GM10847 (cell line): ENCODE measurements around the gene BICD1.

Source experiments
- POLR2A ChIP-seq: IDR thresholded peaks from 2 replicates; pipeline ENCODE4 v1.6.1; 2011; ENCODE audit not compliant: insufficient read length; ENCODE audit errors: extremely low read depth

BICD1 gene

DNA sequence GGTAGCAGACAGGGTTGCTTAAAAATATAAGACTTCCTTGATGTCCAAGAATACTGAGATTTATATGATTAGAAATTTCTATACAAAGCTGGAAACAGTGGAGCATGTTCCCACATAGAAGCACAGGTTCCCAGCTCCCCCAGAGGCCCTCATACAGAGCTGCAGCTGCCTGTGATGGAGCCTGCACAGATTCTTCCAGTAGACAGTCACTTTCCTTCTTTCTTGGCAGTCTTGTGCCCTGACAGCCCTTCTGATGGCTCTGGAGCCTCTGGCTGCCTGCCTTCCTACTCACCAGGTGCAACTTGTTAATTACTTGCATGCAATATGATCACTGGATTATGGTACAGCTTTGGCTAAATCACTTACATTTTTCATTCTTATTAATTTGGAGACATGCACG is 44.4 kb downstream of the BICD1 start:
- no peak for TF ChIP-seq POLR2A

DNA sequence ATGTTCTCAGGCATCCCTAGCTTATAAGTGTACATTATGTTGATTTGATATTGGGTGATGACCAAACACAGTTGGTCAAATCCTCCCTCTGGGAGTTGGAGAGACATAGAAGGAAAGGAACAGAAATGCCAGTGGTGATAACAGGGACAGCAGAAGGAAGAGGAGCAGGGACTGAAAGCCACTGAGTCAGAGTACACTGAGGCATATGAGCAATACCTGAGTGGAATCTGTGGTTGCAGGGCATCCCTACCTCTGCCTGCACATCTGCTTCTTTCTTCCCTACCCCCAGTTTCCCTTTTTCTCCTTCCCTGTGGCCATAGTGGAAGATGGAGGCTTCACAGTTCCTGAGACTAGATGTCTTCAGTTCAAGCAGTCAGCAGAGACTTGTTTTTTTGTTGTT is 44.9 kb downstream of the BICD1 start:
- TF ChIP-seq POLR2A = no peak

DNA sequence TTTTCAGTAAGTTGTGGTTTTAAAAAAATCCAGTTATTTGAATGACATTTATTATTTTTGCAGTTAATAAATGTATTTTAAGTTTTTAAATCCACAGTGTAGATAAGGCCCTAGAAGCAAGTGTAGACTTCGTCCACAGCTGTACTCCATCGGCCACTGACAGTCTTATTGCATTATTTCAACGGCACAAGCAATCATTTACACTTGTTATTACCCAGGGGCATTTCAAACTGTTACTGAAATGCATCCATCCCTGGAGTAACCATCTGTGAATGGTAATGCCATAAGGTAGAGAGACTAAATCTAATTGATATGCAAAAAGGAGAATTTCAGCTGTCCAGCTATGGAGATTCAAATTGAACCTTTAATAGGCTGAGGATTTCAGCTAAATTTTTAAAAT is 48.4 kb downstream of the BICD1 start:
- no peak for TF ChIP-seq POLR2A

DNA sequence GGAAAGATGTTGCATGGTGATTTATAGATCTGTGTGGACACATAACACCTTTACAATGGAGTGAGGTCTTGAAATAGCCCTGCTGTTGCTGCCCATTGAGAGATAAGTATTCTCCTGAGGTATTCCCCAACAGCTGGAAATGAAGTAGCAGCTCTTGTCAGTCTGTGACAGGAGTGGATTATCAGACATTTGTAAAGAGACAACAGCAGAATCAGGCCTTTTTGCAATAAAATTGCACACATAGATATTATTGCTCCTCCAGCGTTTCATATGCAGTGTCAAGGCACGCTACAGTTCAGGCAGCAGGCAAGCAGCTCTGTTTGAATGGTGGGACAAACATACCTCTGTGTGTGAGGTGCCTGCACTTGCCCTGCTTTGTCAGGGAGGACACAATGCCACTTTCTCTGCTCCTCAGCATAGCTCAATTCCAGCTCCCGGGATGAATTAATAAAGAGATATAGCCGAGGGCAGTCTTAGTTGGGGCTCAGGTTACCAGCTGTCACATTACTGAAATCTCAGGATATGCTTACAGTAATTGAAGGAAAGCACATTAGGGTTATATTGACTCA is 49.4 kb downstream of the BICD1 start:
- TF ChIP-seq POLR2A = no peak

DNA sequence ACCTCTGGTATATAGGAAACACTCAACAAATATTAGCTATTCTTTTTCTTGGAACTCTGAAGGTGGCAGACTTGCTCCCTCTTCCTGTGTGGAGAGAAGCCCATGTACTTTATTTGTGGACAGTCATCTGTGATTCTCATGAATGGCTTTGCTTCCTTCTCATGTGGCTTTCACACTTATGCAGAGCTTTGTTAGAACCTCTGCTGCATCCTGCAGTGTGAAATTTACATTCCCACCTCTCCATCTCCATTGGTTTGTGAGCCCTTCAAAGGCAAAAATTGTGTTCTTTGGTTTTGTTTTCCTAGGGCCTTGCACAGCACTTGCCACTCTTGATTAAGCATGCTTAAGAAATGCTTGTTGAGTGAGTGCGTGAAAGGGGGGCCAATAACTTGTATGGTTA is 51.9 kb downstream of the BICD1 start:
- no peak for TF ChIP-seq POLR2A

DNA sequence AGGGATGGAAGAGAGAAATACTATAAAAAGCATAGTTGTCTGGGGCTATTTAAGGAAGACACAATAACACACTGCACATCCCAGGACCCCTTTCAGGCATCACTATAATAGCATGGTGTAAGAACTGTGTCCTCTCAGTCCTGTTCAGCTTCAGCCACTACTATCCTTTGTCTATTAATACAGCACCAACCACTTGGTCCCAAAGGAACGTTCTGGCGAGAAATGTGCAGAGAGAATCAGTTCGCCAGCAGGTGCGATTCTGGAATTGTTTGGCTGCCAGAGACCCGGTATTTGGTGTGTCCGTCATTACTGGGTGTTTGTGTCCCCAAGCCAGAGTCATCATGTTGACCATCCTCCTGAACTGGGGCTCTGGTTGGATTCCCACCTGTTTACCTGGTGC is 52.7 kb downstream of the BICD1 start:
- no peak for TF ChIP-seq POLR2A

DNA sequence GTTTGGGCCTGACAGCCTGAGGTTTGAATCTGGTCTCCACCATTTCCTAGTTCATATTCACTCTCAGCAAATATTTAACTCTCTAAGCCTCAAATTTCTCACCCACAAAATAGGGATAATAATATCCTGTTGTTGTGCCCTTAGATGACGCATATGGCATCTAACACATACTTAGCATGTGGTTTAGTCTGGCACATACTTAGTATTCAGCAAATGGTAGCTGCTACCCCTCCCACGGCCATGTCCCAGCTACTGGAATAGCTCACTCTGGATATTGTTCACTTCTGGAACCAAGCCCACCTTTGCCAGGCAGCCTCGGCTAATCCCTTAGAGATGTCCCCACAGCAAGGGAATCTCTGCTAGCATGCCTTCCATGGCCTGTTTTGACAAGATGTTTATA is 53.3 kb downstream of the BICD1 start:
- no peak for TF ChIP-seq POLR2A

DNA sequence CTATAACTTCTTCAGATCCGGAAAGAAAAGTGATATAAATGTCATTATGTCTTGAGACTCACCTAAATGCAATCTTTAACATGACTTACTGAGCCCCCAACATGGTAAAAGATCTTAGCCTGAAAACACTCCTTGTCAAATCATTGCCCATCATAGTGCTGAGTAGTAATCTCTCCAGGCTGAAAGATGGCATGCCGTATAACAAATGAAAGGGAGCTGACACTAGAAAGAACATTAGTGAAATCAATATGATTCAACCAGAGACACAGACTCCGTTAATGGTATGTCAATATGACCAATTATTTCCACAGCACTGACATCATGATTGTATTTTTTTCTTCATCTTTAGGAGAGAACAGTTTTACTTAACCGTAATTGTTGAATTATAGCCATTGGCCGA is 54.4 kb downstream of the BICD1 start:
- no peak for TF ChIP-seq POLR2A

DNA sequence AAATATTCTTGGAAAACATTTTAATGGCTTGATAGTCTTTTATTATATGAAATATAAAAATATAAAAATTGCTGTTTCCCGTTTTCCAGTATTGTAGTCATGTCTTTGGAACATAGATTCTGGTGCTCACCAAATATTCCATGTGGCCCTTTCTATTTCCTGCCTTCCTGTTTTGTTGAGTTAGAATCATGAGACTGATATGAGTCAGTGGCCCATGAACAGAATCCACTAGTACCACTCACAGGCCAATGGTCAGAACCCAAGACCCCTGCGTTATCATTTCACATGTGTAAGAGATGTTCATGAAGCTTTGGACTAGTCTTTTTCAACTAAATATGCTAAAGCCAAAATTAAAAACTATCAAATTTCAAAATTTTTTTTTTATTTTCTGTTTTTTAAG is 56.9 kb downstream of the BICD1 start:
- no peak for TF ChIP-seq POLR2A

DNA sequence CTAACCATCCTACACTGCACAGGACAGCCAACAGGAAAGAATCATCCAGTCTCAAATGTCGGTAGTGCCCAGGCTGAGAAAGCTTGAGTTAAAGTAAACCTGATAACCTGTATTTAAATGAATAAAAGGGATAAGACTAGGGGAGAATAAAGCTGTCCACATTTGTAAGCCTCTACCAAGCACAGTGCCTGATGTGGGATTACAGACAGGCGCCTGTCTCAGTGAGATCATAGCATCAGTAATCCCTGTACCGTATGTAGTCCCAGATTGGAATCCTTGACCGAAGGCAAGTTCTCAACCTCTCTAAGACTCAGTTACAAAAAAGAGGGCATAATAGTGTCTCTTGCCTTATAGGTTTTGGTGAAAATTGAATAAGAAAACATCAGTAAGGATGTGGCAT is 59.9 kb downstream of the BICD1 start:
- no peak for TF ChIP-seq POLR2A

DNA sequence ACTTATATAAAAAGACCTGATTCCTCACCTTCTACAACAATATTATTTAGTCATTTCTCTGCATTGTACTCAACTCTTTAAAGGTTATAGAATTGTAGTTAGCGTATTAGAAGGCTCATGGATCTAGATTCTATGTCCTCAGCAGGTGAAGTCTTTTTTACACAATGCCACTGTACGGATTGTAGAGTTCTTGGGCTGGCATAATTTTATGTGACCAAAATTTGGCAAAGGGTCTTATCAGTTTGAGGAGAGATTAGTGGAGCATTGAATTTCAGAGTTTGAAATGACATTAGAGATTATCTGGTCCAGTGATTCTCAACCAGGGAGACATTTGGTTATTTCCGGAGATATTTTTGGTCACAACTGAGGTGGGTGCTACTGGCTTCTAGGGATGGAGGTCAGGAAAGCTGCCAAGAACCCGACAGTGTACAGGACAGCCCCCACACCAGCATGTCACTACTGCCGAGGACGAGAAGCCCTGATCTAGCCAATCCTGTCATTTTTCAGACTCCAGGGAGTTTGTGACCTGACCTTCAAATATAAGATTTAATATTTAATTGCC is 63.9 kb downstream of the BICD1 start:
- TF ChIP-seq POLR2A = no peak

DNA sequence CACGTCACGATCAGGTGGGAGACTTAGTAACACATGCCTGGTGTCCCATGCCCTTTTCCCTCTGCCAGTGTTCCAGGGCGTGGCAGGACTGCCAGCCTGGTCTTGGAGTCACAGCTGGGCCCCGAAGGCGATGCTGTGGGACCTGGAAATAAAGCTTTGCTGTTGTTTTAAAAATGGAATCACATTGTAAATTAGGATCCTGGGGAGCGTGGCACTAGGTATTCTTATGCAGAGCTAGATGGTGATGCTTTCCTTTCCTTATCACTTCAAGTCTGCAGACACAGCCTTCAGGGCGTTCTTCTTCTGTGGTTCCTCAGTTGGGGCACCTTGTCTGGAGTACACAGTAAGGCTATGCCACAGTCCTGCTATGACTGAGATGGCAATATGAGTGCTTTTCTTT is 64.6 kb downstream of the BICD1 start:
- TF ChIP-seq POLR2A = no peak

DNA sequence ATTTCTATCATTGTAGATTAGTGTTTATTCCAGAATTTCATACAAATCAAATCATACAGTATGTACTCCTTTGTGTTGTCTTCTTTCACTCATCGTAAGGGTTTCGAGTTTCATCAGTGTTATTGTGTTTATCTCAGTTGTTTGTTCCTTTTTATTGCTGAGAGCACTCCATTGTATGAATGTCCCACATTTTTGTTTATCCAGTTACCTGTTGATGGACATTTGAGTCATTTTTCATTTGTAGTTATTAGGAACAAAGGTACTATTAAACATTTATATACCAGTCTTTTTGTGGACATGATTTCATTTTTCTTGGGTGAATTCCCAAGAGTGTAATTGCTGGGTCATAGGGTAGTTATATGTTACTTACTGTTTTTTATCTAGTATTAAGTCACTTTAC is 70.0 kb downstream of the BICD1 start:
- no peak for TF ChIP-seq POLR2A

DNA sequence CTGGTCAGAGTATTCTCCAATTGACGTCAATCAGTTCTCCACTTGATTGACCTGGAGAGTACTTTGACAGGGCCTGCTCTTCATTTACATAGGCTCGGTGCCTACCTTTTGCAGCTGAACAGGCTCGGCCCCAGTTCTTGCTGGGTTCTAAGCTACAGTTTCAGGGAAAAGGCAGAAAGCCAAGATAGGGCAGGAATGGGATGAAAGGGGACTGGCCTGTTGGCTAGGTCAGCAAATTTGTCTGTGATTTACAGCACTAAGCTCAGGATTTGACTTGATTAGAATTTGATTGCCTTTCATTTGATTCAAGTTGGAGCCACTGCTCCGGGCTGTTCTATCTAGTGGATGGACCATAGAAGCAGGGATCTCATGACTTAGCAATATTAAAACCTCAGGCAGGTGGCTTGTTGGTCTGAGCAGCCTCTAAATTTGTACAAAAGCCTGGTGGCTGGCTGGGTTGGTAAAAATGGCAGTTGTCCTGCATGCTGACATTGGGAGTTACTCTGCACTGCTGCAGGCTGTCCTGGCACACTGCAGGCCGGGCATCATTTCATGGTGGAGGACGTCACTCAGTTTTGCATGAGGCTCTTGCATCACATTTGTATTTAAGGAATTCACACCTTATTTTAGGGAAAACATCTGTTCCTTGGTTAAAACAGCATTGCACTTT is 71.8 kb downstream of the BICD1 start:
- TF ChIP-seq POLR2A = no peak

DNA sequence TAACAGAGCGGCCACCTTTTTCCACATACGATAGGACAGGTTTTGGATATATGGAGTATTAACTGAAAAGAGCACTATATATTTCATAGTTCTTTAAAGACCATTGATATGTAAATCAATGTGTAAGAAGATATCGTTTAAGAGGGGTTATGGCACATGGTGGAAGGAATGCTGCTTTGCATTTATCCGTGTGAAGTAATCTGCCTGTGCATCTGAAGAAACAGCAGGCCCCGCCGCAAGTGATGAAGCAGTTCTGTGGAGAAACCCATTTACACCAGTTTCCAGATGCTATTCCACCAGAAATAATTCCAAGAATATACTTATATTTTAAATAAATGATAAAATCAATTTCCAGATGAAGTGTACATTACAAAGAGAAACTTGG is 72.4 kb downstream of the BICD1 start:
- TF ChIP-seq POLR2A = no peak

DNA sequence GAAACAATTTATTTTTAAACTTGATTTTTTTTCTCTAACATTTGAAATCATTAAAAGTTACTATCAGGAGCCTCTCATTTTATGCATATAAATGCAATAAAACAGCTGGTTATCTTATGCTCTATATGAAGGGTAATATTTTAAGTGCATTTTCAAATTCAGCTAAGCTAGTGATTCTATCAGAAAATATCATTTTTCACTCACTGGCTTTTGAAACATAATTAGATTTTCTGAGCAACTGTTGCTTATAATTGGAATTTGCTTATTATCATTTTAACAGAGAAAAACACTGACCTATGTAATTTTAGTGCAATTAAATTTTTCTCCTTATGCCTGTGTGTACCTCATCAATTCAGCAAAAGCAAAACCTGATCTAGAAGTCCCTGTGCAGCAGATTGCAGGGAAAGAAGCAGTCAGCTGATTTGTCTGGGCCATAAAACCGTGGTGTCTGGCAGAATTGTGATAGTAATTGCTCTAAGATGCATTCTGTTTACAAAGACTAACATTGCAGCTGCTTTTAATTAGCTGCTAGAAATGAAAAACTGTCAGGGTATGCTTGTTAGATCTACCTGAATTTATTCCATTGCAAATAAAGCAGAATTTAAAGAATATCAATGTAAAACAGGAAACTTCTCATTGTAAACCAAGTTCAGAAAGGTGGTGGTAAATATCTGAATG is 75.0 kb downstream of the BICD1 start:
- TF ChIP-seq POLR2A = no peak
